Epithelial cell of proximal tubule (primary cell): ENCODE measurements around the gene PRR36. TPM values are rescaled to one million over a fixed set of nuclear protein-coding genes. Genes with fewer than 3 reads are reported as not detected.
"Not testable (repeated sequence)": the region's sequence is repeated elsewhere in the genome, so short reads cannot be mapped to it uniquely, and the experiment has no call there.

ENCODE experiments used
- DNase-seq: peaks from one replicate; pipeline ENCODE4 v3.0.0-alpha.2; 2011; ENCODE audit warnings: low read depth
- H3K4me3 ChIP-seq: 2 replicates; pipeline ENCODE4 v1.5.1; 2011; ENCODE audit warnings: low read depth, mild to moderate bottlenecking, low read length
- CTCF ChIP-seq: conservative IDR thresholded peaks from 2 replicates; pipeline ENCODE4 v1.5.1; 2012; ENCODE audit warnings: low read depth, mild to moderate bottlenecking, low read length
- total RNA-seq: library from RNA; depleted of rRNA; stranded (reverse); fragments of >200 nt; gene quantifications from 2 replicates; pipeline ENCODE4 v1.2.3, GENCODE V29; 2015

The PRR36 gene
- total RNA-seq, 1 donor from 2014 or later, result 0.81 TPM

GRCh38 chr19:7920519-7921301 lies 46.5 kb upstream of the PRR36 start:
- TF ChIP-seq CTCF, result no peak
- no peak for DNase-seq
- H3K4me3 ChIP-seq, result peak overlapping the region; percentile 89

GRCh38 chr19:7919610-7920518 lies 45.7 kb upstream of the PRR36 start, which contains the start of gene SNAPC2:
Gene SNAPC2, plus strand, starts transcription at chr19:7920338. Its CDS starts 29 bp downstream, at chr19:7920367.
- peak within 1 kb of the TSS; percentile 89 for H3K4me3 ChIP-seq
- TF ChIP-seq CTCF, result no peak
- DNase-seq, result no peak

- DNase-seq, result no peak
- peak overlapping the region; percentile 89 for H3K4me3 ChIP-seq
These were observed 44.6 kb upstream of the PRR36 start for GRCh38 chr19:7918615-7919421.

GRCh38 chr19:7918062-7918614 lies 43.9 kb upstream of the PRR36 start:
- peak overlapping the region; percentile 89 for H3K4me3 ChIP-seq
- DNase-seq, result not testable (repeated sequence)

More at GRCh38 chr19:7918615-7919421, 44.6 kb upstream of the PRR36 start:
- TF ChIP-seq CTCF, result no peak

GRCh38 chr19:7917267-7918061 lies 43.3 kb upstream of the PRR36 start:
- peak overlapping the region; percentile 39 for H3K4me3 ChIP-seq
- peak; percentile 56 for TF ChIP-seq CTCF
- DNase-seq, result no peak

GRCh38 chr19:7916955-7917266 lies 42.7 kb upstream of the PRR36 start:
- H3K4me3 ChIP-seq, result peak overlapping the region; percentile 39
- no peak for DNase-seq
- no peak for TF ChIP-seq CTCF
